Heart right ventricle (tissue), 16 donors: ENCODE measurements around the gene TAGAP. TPM values are rescaled to one million over a fixed set of nuclear protein-coding genes. Genes with fewer than 3 reads are reported as not detected.
A peak's percentile ranks its signal among the peaks of the same experiment; 100 is the strongest.

Source experiments
- ATAC-seq, 8 donors: fragments of 200-7000 bp; cut with Tn5 transposase; one replicate each; pipeline ENCODE4 v1.9.1; 2020; ENCODE audit warnings: mild to moderate bottlenecking in 8 of 8, moderate library complexity in 8 of 8, moderate number of reproducible peaks in 1 of 8
- DNase-seq, 2 donors: peaks; one replicate each; pipeline ENCODE4 v3.0.0-alpha.2; 2020
- H3K27ac ChIP-seq, 10 donors: fragments of 200-600 bp; sonication (generic) in 2 of 10; one replicate each; pipeline versions ENCODE4 v1.5.0 to v1.8.0; 2020 to 2022; ENCODE audit warnings: mild to moderate bottlenecking in 3 of 10
- H3K27me3 ChIP-seq, 7 donors: fragments of 200-600 bp; one replicate each; pipeline ENCODE4 v1.8.0; 2021 to 2022; ENCODE audit warnings: mild to moderate bottlenecking in 2 of 7
- H3K36me3 ChIP-seq, 9 donors: fragments of 200-600 bp; sonication (generic) in 1 of 9; one replicate each; pipeline versions ENCODE4 v1.5.0 to v1.8.0; 2020 to 2022; ENCODE audit warnings: mild to moderate bottlenecking in 2 of 9
- H3K4me1 ChIP-seq, 9 donors: fragments of 200-600 bp; sonication (generic) in 1 of 9; one replicate each; pipeline versions ENCODE4 v1.5.0 to v1.8.0; 2020 to 2022; ENCODE audit warnings: mild to moderate bottlenecking in 4 of 9
- H3K4me3 ChIP-seq, 10 donors: fragments of 200-600 bp; sonication (generic) in 2 of 10; one replicate each; pipeline versions ENCODE4 v1.5.0 to v1.8.0; 2020 to 2022; ENCODE audit warnings: mild to moderate bottlenecking in 7 of 10, moderate library complexity in 2 of 10
- H3K9me3 ChIP-seq, 11 donors: fragments of 200-600 bp in 10 of 11; sonication (generic) in 2 of 11; one replicate each; pipeline versions ENCODE4 v1.5.0 to v1.8.0; 2013 to 2022; ENCODE audit warnings: mild to moderate bottlenecking in 2 of 11, control low read depth in 1 of 11, moderate library complexity in 1 of 11
- WGBS, 2 donors: extraction: QIAGEN DNeasy Blood & Tissue Kit; methylation state at CpG; one replicate each; pipeline ENCODE4 v1.1.7; 2013; ENCODE audit warnings: inconsistent platforms in 1 of 2; 5-methylcytosine and 5-hydroxymethylcytosine counted together
- intact Hi-C, 10 donors: fragments of 100-400 bp; cut with DNase I; formaldehyde crosslinking; loops; one replicate each; pipeline versions ENCODE4 v1.11.1 to v1.14.2; 2022
- polyA plus RNA-seq, 2 donors: library from polyadenylated mRNA; stranded (reverse); fragments of 200-250 nt; gene quantifications; one replicate each; pipeline ENCODE4 v1.2.3, GENCODE V29; 2013
- total RNA-seq, 10 donors: library from RNA; stranded (reverse); fragmentation: NEBNext Ultra II Directional in 3 of 10; extraction: Animal tissue kit (Norgen Biotek cat#: 25700) in 3 of 10; gene quantifications; one replicate each; pipeline versions ENCODE4 v1.2.1 to v1.2.4, GENCODE V29; 2021 to 2023
- TF ChIP-seq, protein P1 (sequence below), 9 donors: fragments of 200-600 bp; sonication (generic) in 2 of 9; IDR thresholded peaks; one replicate each; pipeline versions ENCODE4 v1.5.0 to v1.8.0; 2021 to 2022; ENCODE audit warnings: antibody characterized with exemption in 9 of 9, mild to moderate bottlenecking in 5 of 9, moderate library complexity in 1 of 9
- donor health status: Arrhythmogenic right ventricular cardiomyopathy.
- donor health status: ischemic (EF 13 %, LVEDD 7.1; RV severe dilation, severe dysfunction).
- donor health status: healthy with polysubstance abuse.
- donor health status: DM: no; HTN: yes; CAD: no.
- donor health status: DM: no; HTN: no; CAD: no.
- donor health status: ischemic (EF 25% LVEDD 6.9; RV normal size, moderate dysfunction).
- donor health status: ischemic (EF 25% LVEDD 5.7; RV mildly dilated, moderate dysfunction).
- donor health status: healthy.
- donor health status: DM: yes; HTN: yes; CAD: no.
- donor health status: Ischemic cardiomyopathy.
- donor health status: ischemic (EF 35%, LVEDD 5.7; RV mildly dilated, moderate dysfunction).
- donor health status: nonischemic (EF 11% LVEDD 7.7; RV severe dilation, severe dysfunction).
- donor health status: DM: yes; HTN: yes; CAD: no.
- donor health status: PGD.
- donor health status: ischemic (EF 29% LVEDD 5.4; RV normal size, mild dysfunction).
- donor health status: nonischemic (EF 23%, LVEDD 6.1; RV moderate dilation, normal function).

TAGAP gene
- total and polyA plus RNA-seq, 12 donors = 0.28 to 6.5 (median 0.80) TPM

DNA sequence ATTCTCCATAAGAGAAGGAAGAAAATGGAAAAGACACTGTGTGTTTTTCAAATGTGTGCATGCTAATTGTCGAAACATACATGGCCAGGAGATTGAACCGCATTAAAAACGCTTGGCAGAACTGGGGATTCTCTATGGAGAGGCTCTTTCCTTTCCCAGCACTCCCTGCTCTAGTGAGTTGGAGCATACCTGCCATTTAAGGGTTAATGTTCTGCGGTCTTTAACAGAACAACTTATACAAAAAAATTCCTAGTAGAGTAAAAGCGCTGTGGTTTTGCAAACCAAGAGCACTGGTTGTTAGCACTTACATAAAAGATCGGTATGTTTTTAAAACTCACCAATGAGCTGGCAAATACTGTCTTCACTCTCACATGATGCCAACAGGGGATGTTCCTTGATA is 1.5 kb downstream of the TAGAP start:
- Histone ChIP-seq H3K36me3 (peaks cover 0 to 35% (median 0%) of the 10 kb centered on the region in 9 donors), H3K9me3 (no peaks in the 10 kb centered on the region), H3K4me3 (peak overlapping the region in 6 of 10 donors; percentile 10 to 66 (median 34)), H3K4me1 (peaks cover 0 to 50% (median 7%) of the 10 kb centered on the region in 9 donors), H3K27ac (peak overlapping the region in 4 of 10 donors; percentile 0 to 90 (median 18)), H3K27me3 (no peaks in the 10 kb centered on the region)
- intact Hi-C loops = loop anchor here (2.0 to 10.0 kb wide), 8 partner anchors 59 to 94 kb away; no protein-coding TSS in a partner anchor
- TF ChIP-seq, protein P1, sequence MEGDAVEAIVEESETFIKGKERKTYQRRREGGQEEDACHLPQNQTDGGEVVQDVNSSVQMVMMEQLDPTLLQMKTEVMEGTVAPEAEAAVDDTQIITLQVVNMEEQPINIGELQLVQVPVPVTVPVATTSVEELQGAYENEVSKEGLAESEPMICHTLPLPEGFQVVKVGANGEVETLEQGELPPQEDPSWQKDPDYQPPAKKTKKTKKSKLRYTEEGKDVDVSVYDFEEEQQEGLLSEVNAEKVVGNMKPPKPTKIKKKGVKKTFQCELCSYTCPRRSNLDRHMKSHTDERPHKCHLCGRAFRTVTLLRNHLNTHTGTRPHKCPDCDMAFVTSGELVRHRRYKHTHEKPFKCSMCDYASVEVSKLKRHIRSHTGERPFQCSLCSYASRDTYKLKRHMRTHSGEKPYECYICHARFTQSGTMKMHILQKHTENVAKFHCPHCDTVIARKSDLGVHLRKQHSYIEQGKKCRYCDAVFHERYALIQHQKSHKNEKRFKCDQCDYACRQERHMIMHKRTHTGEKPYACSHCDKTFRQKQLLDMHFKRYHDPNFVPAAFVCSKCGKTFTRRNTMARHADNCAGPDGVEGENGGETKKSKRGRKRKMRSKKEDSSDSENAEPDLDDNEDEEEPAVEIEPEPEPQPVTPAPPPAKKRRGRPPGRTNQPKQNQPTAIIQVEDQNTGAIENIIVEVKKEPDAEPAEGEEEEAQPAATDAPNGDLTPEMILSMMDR (IDR thresholded peaks at IDR 0.05) = no peak
- ATAC-seq = no peak
- no peak for DNase-seq
- 73 to 81% methylated on average over 6 of the region's 6 CpGs for WGBS, 2 donors

DNA sequence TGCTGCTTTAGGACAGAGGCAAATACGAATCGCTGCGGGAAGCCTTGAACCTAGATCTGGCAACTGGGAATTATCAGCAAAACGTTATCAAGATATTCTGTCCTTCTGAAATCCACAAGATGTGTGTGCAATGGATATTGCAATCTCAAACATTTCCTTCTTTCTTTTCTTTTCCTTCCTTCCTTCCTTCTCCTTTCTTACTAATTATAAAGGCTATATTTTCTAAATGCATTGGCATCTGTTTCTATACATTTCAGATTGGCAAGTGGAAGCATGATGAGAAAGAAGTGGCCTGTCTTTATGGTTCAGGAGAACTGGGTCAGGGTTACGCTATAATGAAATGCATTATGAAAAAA is 2.0 kb downstream of the TAGAP start:
- 20 to 21% methylated on average over 5 of the region's 5 CpGs for WGBS, 2 donors

DNA sequence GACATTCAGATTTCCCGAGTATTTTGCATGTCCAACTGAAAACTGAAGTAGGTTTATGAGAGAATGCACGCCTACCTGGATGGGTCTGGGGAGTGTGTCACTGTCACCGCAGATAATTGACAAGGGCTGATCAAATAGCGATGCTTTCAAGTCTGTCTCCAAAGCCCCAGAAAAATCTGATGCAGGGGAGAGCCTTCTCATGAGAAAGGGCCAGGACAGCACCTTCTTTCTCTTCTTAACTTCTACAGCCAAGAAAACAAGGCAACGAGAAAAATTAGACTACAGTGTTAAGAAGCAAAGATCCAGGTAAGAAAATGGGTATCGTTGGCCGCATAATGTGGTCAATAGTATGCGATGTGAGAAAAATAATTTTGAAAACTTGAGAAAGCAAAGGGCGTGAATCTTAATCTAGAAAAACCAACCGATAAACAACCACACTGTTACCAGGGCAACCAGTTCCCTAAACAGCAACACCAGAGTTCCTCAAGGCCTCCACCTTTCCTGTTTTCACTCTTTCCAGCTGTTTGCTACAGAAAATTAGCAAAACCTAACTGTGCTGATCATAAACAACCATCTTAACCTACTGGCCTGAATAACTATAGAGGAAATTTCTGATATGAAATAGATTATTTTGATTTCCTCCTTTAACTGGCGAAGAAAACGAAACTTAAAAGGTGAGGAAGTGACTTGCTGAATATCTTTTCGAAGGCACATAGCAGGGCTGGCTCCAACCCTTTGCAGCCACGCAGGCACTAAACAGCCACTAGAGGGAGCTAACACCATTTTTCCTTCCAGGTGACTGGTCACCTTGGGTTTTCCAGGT is 2.6 kb downstream of the TAGAP start:
- H3K27me3 ChIP-seq = no peaks in the 10 kb centered on the region
- H3K9me3 ChIP-seq = no peaks in the 10 kb centered on the region
- ATAC-seq (peak; percentile 68 to 83 (median 76)), DNase-seq (peak in 1 of 2 donors; percentile 59)
- 54 to 57% methylated on average over 14 of the region's 14 CpGs for WGBS, 2 donors
- intact Hi-C loops = loop anchor here (1.0 to 10.0 kb wide), 9 partner anchors 60 to 95 kb away; no protein-coding TSS in a partner anchor
- peak overlapping the region in 6 of 10 donors; percentile 10 to 66 (median 27) for H3K4me3 ChIP-seq
- peak overlapping the region in 5 of 10 donors; percentile 18 to 90 (median 30) for H3K27ac ChIP-seq
- peaks cover 0 to 45% (median 0%) of the 10 kb centered on the region in 9 donors for H3K36me3 ChIP-seq
- H3K4me1 ChIP-seq = peaks cover 0 to 60% (median 7%) of the 10 kb centered on the region in 9 donors
- TF ChIP-seq, protein P1 (IDR thresholded peaks at IDR 0.05) = peak; percentile 70 to 97 (median 93)

More for the DNA sequence above, 2.0 kb downstream of the TAGAP start:
- Histone ChIP-seq H3K36me3 (peaks cover 0 to 39% (median 0%) of the 10 kb centered on the region in 9 donors), H3K4me1 (peaks cover 0 to 54% (median 7%) of the 10 kb centered on the region in 9 donors), H3K27ac (peak overlapping the region in 5 of 10 donors; percentile 0 to 90 (median 18)), H3K27me3 (no peaks in the 10 kb centered on the region), H3K4me3 (peak overlapping the region in 7 of 10 donors; percentile 10 to 66 (median 33)), H3K9me3 (no peaks in the 10 kb centered on the region)
- no peak for DNase-seq
- TF ChIP-seq, protein P1 (IDR thresholded peaks at IDR 0.05) = peak in 3 of 9 donors; percentile 4 to 44 (median 14)
- no peak for ATAC-seq
- intact Hi-C loops = loop anchor here (1.0 to 10.0 kb wide), 9 partner anchors 59 to 94 kb away; no protein-coding TSS in a partner anchor

DNA sequence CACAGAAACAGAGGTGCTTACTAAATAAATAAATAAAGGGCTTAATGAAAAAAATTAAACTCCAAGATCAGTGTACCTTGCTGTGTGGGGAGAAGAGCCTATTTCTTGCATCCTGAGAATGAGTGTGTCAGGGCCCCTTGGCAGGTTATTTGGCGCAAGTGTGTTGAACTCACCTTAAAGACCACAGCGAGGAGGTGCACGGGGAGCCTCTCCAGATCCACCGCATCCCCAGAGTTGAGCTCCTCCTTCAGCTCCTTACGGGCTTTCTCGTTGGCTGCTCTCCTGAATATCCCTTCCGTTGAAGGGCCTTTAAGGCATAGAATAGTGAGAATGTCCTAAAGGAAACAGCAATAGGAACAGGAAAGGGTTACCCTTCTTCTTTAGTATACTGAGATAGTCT is 3.6 kb downstream of the TAGAP start:
- TF ChIP-seq, protein P1 (IDR thresholded peaks at IDR 0.05) = no peak
- peak overlapping the region in 1 of 10 donors; percentile 66 for H3K4me3 ChIP-seq
- WGBS, 2 donors = 92 to 94% methylated on average over 7 of the region's 7 CpGs
- DNase-seq (no peak), ATAC-seq (no peak)
- H3K9me3 ChIP-seq = no peaks in the 10 kb centered on the region
- H3K27me3 ChIP-seq = no peaks in the 10 kb centered on the region
- peaks cover 0 to 56% (median 0%) of the 10 kb centered on the region in 9 donors for H3K36me3 ChIP-seq
- peaks cover 0 to 65% (median 7%) of the 10 kb centered on the region in 9 donors for H3K4me1 ChIP-seq
- intact Hi-C loops = loop anchor here in 6 of 10 donors (5.0 to 10.0 kb wide), 5 partner anchors 61 to 96 kb away; no protein-coding TSS in a partner anchor
- H3K27ac ChIP-seq = peak overlapping the region in 1 of 10 donors; percentile 90
